ENCODE results near the gene EPB41L3.

EPB41L3 gene

GRCh38 chr18:5397102-5397501 is 146.7 kb downstream of the EPB41L3 start:
- DNase-seq = no peak

GRCh38 chr18:5395860-5396448 is 147.8 kb downstream of the EPB41L3 start:
- no peak for DNase-seq

GRCh38 chr18:5393779-5394178 is 150.0 kb downstream of the EPB41L3 start:
- DNase-seq = no peak

- no peak for DNase-seq
These were observed 152.4 kb downstream of the EPB41L3 start for GRCh38 chr18:5391409-5391808.

GRCh38 chr18:5389356-5389755 is 154.4 kb downstream of the EPB41L3 start:
- DNase-seq = no peak

- DNase-seq = no peak
These were observed 154.9 kb downstream of the EPB41L3 start for GRCh38 chr18:5388896-5389295.

- DNase-seq = no peak
These were observed 163.2 kb downstream of the EPB41L3 start for GRCh38 chr18:5380586-5380985.

- no peak for DNase-seq
These were observed 166.8 kb downstream of the EPB41L3 start for GRCh38 chr18:5376986-5377385.

- DNase-seq = no peak
These were observed 173.5 kb downstream of the EPB41L3 start for GRCh38 chr18:5370332-5370731.

GRCh38 chr18:5369513-5369912 is 174.3 kb downstream of the EPB41L3 start:
- no peak for DNase-seq

- DNase-seq = no peak
These were observed 178.4 kb downstream of the EPB41L3 start for GRCh38 chr18:5365443-5365842.

GRCh38 chr18:5350636-5351035 is 193.2 kb downstream of the EPB41L3 start:
- no peak for DNase-seq
